Karpas-422 (cell line): ENCODE data around the gene MSANTD1. TPM values are rescaled to one million over a fixed set of nuclear protein-coding genes. Genes with fewer than 3 reads are reported as not detected.
A peak's percentile ranks its signal among the peaks of the same experiment; 100 is the strongest.

Experiments
- DNase-seq: peaks from one replicate; pipeline ENCODE4 v3.0.0-alpha.2; 2015
- H2AFZ ChIP-seq: fragments of 200-600 bp; sonication (generic); 2 replicates; pipeline ENCODE4 v1.6.1; 2014; ENCODE audit warnings: antibody characterized with exemption, low read length, mixed read lengths
- H3K27ac ChIP-seq: fragments of 200-600 bp; sonication (generic); 2 replicates; pipeline ENCODE4 v1.5.1; 2014; ENCODE audit warnings: mild to moderate bottlenecking, low read length, moderate library complexity
- H3K27me3 ChIP-seq: fragments of 200-600 bp; sonication (generic); 2 replicates; pipeline ENCODE4 v1.6.1; 2014; ENCODE audit warnings: low read length, mixed read lengths
- H3K36me3 ChIP-seq: fragments of 200-600 bp; sonication (generic); 2 replicates; pipeline ENCODE4 v1.6.1; 2014; ENCODE audit warnings: low read length, mixed read lengths; ENCODE audit not compliant: insufficient read depth
- H3K4me1 ChIP-seq: fragments of 200-600 bp; sonication (generic); 2 replicates; pipeline ENCODE4 v1.6.1; 2014; ENCODE audit warnings: mild to moderate bottlenecking, low read length, mixed read lengths
- H3K4me2 ChIP-seq: fragments of 200-600 bp; sonication (generic); 2 replicates; pipeline ENCODE4 v1.6.1; 2014; ENCODE audit warnings: low read length, low read depth, mild to moderate bottlenecking; ENCODE audit not compliant: poor library complexity, severe bottlenecking
- H3K4me3 ChIP-seq: fragments of 200-600 bp; sonication (generic); 2 replicates; pipeline ENCODE4 v1.5.1; 2014; ENCODE audit warnings: mild to moderate bottlenecking, antibody characterized with exemption, low read length, mixed read lengths
- H3K79me2 ChIP-seq: fragments of 200-600 bp; sonication (generic); 2 replicates; pipeline ENCODE4 v1.6.1; 2014; ENCODE audit warnings: mild to moderate bottlenecking, low read length, mixed read lengths
- H3K9ac ChIP-seq: fragments of 200-600 bp; sonication (generic); 2 replicates; pipeline ENCODE4 v1.6.0; 2014; ENCODE audit warnings: low read length
- H3K9me2 ChIP-seq: fragments of 200-600 bp; sonication (generic), shearing (Covaris generic); replicated peaks from 2 replicates; pipeline ENCODE4 v1.6.0; 2014; ENCODE audit warnings: mild to moderate bottlenecking, low read length, moderate library complexity; ENCODE audit not compliant: insufficient read depth
- H3K9me3 ChIP-seq: fragments of 300-700, 200-600 bp; sonication (generic); 2 replicates; pipeline ENCODE4 v1.6.1; 2014; ENCODE audit warnings: low read length, mixed read lengths
- H4K20me1 ChIP-seq: fragments of 200-600 bp; sonication (generic); 2 replicates; pipeline ENCODE4 v1.6.1; 2014; ENCODE audit warnings: mild to moderate bottlenecking, antibody characterized with exemption, low read length, low read depth; ENCODE audit not compliant: insufficient read depth
- total RNA-seq: library from RNA; depleted of rRNA; stranded (reverse); fragments of >200 nt; shearing (Covaris generic); gene quantifications from 2 replicates; pipeline ENCODE4 v1.2.3, GENCODE V29; 2014; ENCODE audit warnings: low replicate concordance

The MSANTD1 gene
- total RNA-seq, 1 experiment from 2014 or later: 0.52 TPM

GRCh38 chr4:3290889-3291321 lies 41.9 kb downstream of the MSANTD1 start:
- no peak for DNase-seq
- H3K4me2 ChIP-seq: no peak overlapping the region

GRCh38 chr4:3291411-3291968 lies 42.5 kb downstream of the MSANTD1 start:
- Histone ChIP-seq H3K4me1 (peaks cover 12% of the 10 kb centered on the region), H3K36me3 (no peaks in the 10 kb centered on the region), H2AFZ (no peak overlapping the region), H3K9me2 (no peaks in the 10 kb centered on the region), H3K9ac (peak overlapping the region; percentile 77), H3K9me3 (no peaks in the 10 kb centered on the region), H3K4me3 (peak overlapping the region; percentile 88), H3K27ac (no peak overlapping the region), H3K79me2 (no peaks in the 10 kb centered on the region), H3K4me2 (peak overlapping the region; percentile 79), H4K20me1 (no peaks in the 10 kb centered on the region), H3K27me3 (no peaks in the 10 kb centered on the region)
- no peak for DNase-seq

More at GRCh38 chr4:3290889-3291321, 41.9 kb downstream of the MSANTD1 start:
- Histone ChIP-seq H3K4me3 (no peak overlapping the region), H3K4me1 (peaks cover 18% of the 10 kb centered on the region), H3K9me2 (no peaks in the 10 kb centered on the region), H2AFZ (no peak overlapping the region), H3K9ac (no peak overlapping the region), H3K9me3 (no peaks in the 10 kb centered on the region), H4K20me1 (no peaks in the 10 kb centered on the region), H3K27me3 (no peaks in the 10 kb centered on the region), H3K27ac (no peak overlapping the region), H3K36me3 (no peaks in the 10 kb centered on the region), H3K79me2 (no peaks in the 10 kb centered on the region)

- Histone ChIP-seq H3K4me3 (peak overlapping the region; percentile 88), H3K4me2 (peak overlapping the region; percentile 79), H3K27me3 (no peaks in the 10 kb centered on the region), H3K27ac (no peak overlapping the region), H3K9ac (peak overlapping the region; percentile 77), H4K20me1 (no peaks in the 10 kb centered on the region), H3K4me1 (peaks cover 12% of the 10 kb centered on the region), H3K9me2 (no peaks in the 10 kb centered on the region), H3K79me2 (no peaks in the 10 kb centered on the region), H3K36me3 (no peaks in the 10 kb centered on the region), H3K9me3 (no peaks in the 10 kb centered on the region), H2AFZ (peak overlapping the region; percentile 99)
- peak; percentile 48 for DNase-seq
These were observed 43.1 kb downstream of the MSANTD1 start for GRCh38 chr4:3291969-3292570.

GRCh38 chr4:3292571-3293400 lies 43.8 kb downstream of the MSANTD1 start, which contains the start of gene RGS12:
TSS of gene RGS12 (plus strand) at chr4:3293021. CDS start at chr4:3316171, 23,150 bp downstream.
- Histone ChIP-seq H3K4me2 (peak within 1 kb of the TSS; percentile 79), H3K27me3 (no peaks in the 10 kb centered on the region)

GRCh38 chr4:3293401-3294391 lies 44.7 kb downstream of the MSANTD1 start:
- no peak overlapping the region for H2AFZ ChIP-seq
- no peaks in the 10 kb centered on the region for H3K9me2 ChIP-seq
- no peak overlapping the region for H3K27ac ChIP-seq
- no peaks in the 10 kb centered on the region for H3K9me3 ChIP-seq
- no peak overlapping the region for H3K4me3 ChIP-seq
- no peaks in the 10 kb centered on the region for H3K27me3 ChIP-seq
- no peaks in the 10 kb centered on the region for H4K20me1 ChIP-seq
- no peak overlapping the region for H3K9ac ChIP-seq
- H3K4me2 ChIP-seq: no peak overlapping the region
- no peak for DNase-seq
- no peaks in the 10 kb centered on the region for H3K79me2 ChIP-seq
- H3K4me1 ChIP-seq: peaks cover 12% of the 10 kb centered on the region
- H3K36me3 ChIP-seq: no peaks in the 10 kb centered on the region

More at GRCh38 chr4:3292571-3293400, 43.8 kb downstream of the MSANTD1 start, which contains the start of gene RGS12:
- Histone ChIP-seq H3K4me1 (peaks cover 12% of the 10 kb centered on the region), H3K9me2 (no peaks in the 10 kb centered on the region), H3K9ac (peak within 1 kb of the TSS; percentile 77), H3K9me3 (no peaks in the 10 kb centered on the region), H3K4me3 (peak within 1 kb of the TSS; percentile 88), H4K20me1 (no peaks in the 10 kb centered on the region), H3K36me3 (no peaks in the 10 kb centered on the region), H3K27ac (no peak within 1 kb of the TSS), H2AFZ (peak within 1 kb of the TSS; percentile 99), H3K79me2 (no peaks in the 10 kb centered on the region)
- DNase-seq: peak; percentile 96

GRCh38 chr4:3294401-3295241 lies 45.7 kb downstream of the MSANTD1 start:
- Histone ChIP-seq H3K9ac (no peak overlapping the region), H3K4me2 (no peak overlapping the region)
- DNase-seq: no peak

More at GRCh38 chr4:3294401-3295241, 45.7 kb downstream of the MSANTD1 start:
- Histone ChIP-seq H3K4me3 (no peak overlapping the region), H3K27me3 (no peaks in the 10 kb centered on the region), H3K36me3 (no peaks in the 10 kb centered on the region), H2AFZ (no peak overlapping the region), H3K9me3 (no peaks in the 10 kb centered on the region), H3K27ac (no peak overlapping the region), H3K79me2 (no peaks in the 10 kb centered on the region), H3K4me1 (peaks cover 12% of the 10 kb centered on the region), H4K20me1 (no peaks in the 10 kb centered on the region), H3K9me2 (no peaks in the 10 kb centered on the region)
